HG02642 (cell line): ENCODE data around the gene BIRC5.

Experiments used
- ATAC-seq: cut with Tn5 transposase; IDR thresholded peaks from one replicate; pipeline ENCODE4 v1.9.1; 2021; ENCODE audit warnings: mild to moderate bottlenecking; ENCODE audit not compliant: unreplicated experiment, poor library complexity

The BIRC5 gene

GRCh38 chr17:78253946-78254672 is 40.1 kb downstream of the BIRC5 start:
- ATAC-seq: peak; percentile 58

- ATAC-seq: no peak
Observed at GRCh38 chr17:78255029-78255656, 41.1 kb downstream of the BIRC5 start.

- ATAC-seq: no peak
Observed at GRCh38 chr17:78255953-78256706, 42.1 kb downstream of the BIRC5 start.

DNA sequence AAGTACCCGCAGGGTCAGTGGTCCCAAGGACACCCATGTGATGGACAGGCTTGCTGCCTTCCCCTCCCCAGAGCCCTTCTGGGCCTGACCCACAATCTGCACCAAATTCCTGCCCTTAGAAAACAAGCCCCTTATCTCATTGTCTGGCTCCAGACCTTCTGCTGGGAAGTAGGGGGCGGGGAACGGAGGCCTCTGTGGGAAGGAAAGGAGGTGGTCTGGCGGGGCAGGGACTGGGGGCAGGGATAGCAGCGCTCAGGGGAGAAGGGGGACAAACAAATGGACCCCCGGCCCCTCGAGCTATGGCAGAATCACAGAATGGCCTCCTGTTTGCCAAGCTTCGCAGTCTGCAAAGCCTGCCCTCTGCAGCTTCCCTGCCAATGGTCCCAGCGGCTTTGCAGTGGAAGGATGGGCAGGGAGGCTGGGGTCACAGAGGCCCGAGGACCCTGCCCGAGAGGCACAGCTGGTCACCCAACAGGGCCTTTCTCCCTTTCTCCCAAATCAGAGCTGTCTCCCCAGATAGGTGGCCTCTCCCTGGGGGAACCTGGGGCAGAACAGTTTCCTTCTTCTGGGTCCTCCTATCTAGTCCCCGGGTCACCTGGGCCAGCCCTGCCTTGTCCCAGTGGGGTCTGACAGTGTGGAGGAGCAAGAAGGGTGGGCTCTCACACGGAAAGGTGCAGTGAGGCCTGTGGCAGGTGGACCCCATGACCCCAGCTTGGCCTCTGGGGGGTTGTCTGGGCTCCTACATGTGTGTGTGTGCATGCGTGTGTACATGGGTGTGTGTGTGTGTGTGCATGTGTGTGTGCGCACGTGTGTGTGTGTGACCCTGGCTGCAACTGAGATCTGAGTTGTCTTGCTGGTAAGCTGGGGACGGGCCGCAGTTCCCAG is 42.9 kb downstream of the BIRC5 start:
- ATAC-seq: no peak

GRCh38 chr17:78257810-78258322 is 43.8 kb downstream of the BIRC5 start:
- ATAC-seq: peak; percentile 38

DNA sequence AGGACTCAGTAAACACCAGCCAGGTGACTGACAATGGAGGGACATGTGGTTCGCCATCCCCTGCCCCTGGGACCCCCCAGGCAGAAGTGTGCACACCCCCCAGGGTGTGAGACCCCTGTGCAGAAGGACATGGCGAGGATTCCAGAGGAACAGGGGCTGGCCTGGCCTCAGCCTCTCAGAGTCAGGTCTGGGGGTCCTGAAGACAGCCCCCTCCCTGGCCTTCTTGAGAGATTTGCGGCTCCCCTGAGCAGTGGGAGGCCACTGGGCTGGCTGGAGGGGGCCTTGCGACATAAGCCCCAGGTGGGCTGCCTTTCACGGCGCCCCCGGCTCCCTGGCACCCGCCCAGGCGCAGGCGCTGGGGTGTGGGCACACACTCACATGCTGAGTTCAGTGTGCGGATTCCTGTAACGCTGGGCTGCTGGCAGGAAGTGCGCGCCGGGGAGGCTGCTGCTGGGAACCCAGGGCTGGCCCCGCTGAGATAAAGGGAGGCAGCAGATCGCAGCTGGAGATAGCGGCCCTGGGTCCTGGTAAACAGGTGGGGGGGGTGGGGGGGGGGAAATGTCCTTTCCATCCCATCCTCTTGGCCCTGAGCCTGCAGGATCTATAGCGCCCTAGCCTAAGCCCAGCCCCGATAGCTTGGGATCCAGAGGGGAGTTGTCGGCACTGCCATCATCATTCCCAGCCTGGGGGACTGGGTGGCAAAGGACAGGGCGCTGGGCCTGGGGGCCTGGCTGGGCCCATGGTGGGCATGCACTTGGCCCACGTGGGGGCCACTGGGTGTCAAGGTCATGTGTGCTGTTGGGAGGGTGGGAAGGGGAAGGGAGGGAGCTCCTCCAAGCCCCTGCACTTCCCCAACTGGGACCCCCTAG is 44.5 kb downstream of the BIRC5 start:
- no peak for ATAC-seq

DNA sequence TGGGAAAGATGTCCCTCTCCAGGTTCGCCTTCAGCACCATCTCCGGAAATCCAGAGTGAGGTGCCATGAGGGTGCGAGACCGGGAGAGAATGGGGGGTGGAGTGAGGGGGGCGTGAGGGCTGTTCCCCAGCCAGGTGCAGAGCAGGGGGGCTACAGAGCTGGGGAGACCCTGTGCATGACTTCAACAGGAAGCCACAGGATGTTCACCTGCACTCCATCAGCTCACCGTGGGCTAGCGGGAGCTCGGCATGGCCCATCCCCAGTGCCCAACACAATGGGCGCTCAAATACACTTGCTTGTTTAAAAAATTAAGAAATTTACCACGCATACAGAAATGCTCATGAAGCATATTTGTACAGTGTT is 45.1 kb downstream of the BIRC5 start:
- no peak for ATAC-seq

GRCh38 chr17:78263063-78263735 is 49.1 kb downstream of the BIRC5 start:
- no peak for ATAC-seq

DNA sequence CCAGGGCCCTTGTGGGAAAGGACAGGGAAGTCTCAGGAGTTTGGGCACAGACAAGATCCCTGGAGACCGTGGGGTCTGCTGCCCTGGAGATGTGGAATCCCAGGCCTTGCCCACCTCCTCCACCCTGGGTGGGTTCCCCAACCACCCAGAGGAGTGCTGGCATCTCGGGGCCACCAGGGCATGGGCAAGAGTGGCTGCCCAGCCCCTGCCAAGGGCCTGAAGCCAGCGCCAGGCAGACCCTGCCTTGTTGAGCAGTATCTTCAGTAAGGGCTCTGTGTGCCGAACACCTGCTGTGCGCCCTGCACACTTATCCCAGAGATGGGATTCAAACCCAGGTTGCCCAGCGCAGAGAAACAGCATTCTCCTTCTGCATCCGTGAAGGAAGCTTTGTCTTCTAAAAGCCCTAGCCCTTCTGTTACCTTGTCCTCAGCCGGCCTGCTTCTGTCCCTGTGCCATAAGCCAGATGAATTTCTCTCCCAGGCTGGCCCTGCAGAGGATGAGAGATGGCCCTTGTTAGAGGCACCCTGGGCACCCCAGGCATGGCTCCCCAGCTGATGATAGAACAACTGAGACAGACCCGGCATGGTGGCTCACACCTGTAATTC is 49.8 kb downstream of the BIRC5 start:
- ATAC-seq: no peak

- ATAC-seq: no peak
Observed at GRCh38 chr17:78264590-78264989, 50.5 kb downstream of the BIRC5 start.

DNA sequence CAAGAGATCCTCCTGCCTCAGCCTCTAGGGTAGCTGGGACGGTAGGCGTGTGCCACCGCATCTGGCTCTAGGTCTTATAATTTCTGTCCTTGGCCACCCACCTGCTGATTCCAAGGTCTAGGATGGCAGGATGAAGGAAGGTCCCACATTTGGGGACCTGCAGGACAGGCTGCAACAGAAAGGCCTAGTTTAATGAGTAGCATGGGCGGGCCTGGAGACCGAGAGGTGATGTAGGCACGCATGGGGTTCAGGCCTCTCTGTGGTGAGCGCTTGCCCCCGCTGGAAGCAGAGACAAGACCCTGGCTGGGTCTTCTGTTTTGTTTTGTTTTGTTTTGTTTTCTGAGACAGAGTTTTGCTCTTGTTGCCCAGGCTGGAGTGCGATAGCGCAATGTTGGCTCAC is 51.1 kb downstream of the BIRC5 start:
- no peak for ATAC-seq

GRCh38 chr17:78266231-78266631 is 52.2 kb downstream of the BIRC5 start:
- ATAC-seq: no peak

DNA sequence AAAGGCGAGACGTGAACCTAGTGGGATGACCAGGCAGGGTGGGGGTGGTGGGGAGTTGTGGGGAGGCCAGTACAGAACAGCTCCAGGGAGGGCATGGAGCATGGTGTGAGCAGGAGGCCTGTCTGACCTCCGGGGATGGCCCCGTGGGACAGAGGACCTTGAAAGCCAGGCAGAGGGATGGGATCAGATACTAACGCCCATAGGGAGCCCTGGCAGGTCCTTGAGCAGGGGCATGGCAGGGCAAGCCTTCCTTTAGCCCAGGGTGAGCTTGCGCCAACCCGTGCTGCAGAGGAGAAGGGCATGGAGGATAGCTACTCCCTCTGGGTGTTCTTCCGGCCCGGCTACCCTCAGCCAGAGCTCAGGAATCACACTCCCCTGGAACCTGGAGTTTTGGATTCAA is 52.7 kb downstream of the BIRC5 start:
- no peak for ATAC-seq

GRCh38 chr17:78267253-78268073 is 53.4 kb downstream of the BIRC5 start:
- ATAC-seq: no peak

- no peak for ATAC-seq
Observed at GRCh38 chr17:78268191-78268874, 54.3 kb downstream of the BIRC5 start.

- ATAC-seq: no peak
Observed at GRCh38 chr17:78268951-78269905, 55.2 kb downstream of the BIRC5 start.
